HG03025 (cell line): Measurements from ENCODE around the gene SLCO3A1.

Source experiments
- ATAC-seq: cut with Tn5 transposase; IDR thresholded peaks from one replicate; pipeline ENCODE4 v1.9.1; 2021; ENCODE audit warnings: mild to moderate bottlenecking, moderate library complexity; ENCODE audit not compliant: unreplicated experiment, low FRiP score

The SLCO3A1 gene

GRCh38 chr15:91989821-91990220 lies 136.3 kb downstream of the SLCO3A1 start:
- no peak for ATAC-seq

GRCh38 chr15:91992945-91993344 lies 139.4 kb downstream of the SLCO3A1 start:
- no peak for ATAC-seq

- ATAC-seq: no peak
Measured at GRCh38 chr15:91995146-91995545, 141.6 kb downstream of the SLCO3A1 start.

- no peak for ATAC-seq
Measured at GRCh38 chr15:91997163-91997562, 143.7 kb downstream of the SLCO3A1 start.

GRCh38 chr15:92000709-92001108 lies 147.2 kb downstream of the SLCO3A1 start:
- ATAC-seq: no peak

- ATAC-seq: no peak
Measured at GRCh38 chr15:92001307-92001706, 147.8 kb downstream of the SLCO3A1 start.

GRCh38 chr15:92002666-92003065 lies 149.2 kb downstream of the SLCO3A1 start:
- ATAC-seq: no peak

- no peak for ATAC-seq
Measured at GRCh38 chr15:92003515-92004067, 150.1 kb downstream of the SLCO3A1 start.

- no peak for ATAC-seq
Measured at GRCh38 chr15:92005154-92005553, 151.6 kb downstream of the SLCO3A1 start.

GRCh38 chr15:92006186-92007028 lies 152.9 kb downstream of the SLCO3A1 start:
- no peak for ATAC-seq

- no peak for ATAC-seq
Measured at GRCh38 chr15:92009162-92009561, 155.7 kb downstream of the SLCO3A1 start.

- ATAC-seq: no peak
Measured at GRCh38 chr15:92011611-92012367, 158.3 kb downstream of the SLCO3A1 start.

- no peak for ATAC-seq
Measured at GRCh38 chr15:92012368-92012629, 158.8 kb downstream of the SLCO3A1 start.

GRCh38 chr15:92012881-92013280 lies 159.4 kb downstream of the SLCO3A1 start:
- ATAC-seq: no peak

GRCh38 chr15:92014281-92015030 lies 160.9 kb downstream of the SLCO3A1 start:
- no peak for ATAC-seq

GRCh38 chr15:92017882-92018534 lies 164.5 kb downstream of the SLCO3A1 start:
- ATAC-seq: no peak

GRCh38 chr15:92018535-92019239 lies 165.2 kb downstream of the SLCO3A1 start:
- ATAC-seq: no peak

GRCh38 chr15:92019706-92020105 lies 166.2 kb downstream of the SLCO3A1 start:
- no peak for ATAC-seq

- ATAC-seq: no peak
Measured at GRCh38 chr15:92020207-92020606, 166.7 kb downstream of the SLCO3A1 start.

GRCh38 chr15:92020804-92021203 lies 167.3 kb downstream of the SLCO3A1 start:
- no peak for ATAC-seq
